Activated CD8-positive, alpha-beta memory T cell treated with anti-CD3 and anti-CD28 coated beads for 48 hours (primary cell): Measurements from ENCODE around the gene CFAP47.
"Not testable (repeated sequence)": the region's sequence is repeated elsewhere in the genome, so short reads cannot be mapped to it uniquely, and the experiment has no call there.

Experiments
- DNase-seq, 3 experiments: peaks; one replicate each; pipeline ENCODE4 v3.0.0-alpha.2; 2020; ENCODE audit warnings: low read depth in 2 of 3, low spot score in 2 of 3

CFAP47 gene

DNA sequence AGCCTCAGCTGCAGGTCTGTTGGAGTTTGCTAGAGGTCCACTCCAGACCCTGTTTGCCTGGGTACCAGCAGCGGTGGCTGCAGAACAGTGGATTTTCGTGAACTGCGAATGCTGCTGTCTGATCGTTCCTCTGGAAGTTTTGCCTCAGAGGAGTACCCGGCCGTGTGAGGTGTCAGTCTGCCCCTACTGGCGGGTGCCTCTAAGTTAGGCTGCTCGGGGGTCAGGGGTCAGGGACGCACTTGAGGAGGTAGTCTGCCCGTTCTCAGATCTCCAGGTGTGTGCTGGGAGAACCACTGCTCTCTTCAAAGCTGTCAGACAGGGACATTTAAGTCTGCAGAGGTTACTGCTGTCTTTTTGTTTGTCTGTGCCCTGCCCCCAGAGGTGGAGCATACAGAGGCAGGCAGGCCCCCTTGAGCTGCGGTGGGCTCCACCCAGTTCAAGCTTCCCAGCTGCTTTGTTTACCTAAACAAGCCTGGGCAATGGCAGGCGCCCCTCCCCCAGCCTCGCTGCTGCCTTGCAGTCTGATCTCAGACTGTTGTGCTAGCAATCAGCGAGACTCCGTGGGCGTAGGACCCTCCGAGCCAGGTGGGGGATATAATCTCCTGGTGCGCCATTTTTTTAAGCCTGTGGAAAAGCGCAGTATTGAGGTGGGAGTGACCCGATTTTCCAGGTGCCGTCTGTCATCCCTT, 315.4 kb downstream of the CFAP47 start:
- DNase-seq, result not testable (repeated sequence)

- no peak for DNase-seq
These were observed 321.9 kb downstream of the CFAP47 start for GRCh38 chrX:36241397-36241796.

GRCh38 chrX:36266155-36266554, 346.6 kb downstream of the CFAP47 start:
- DNase-seq, result no peak

DNA sequence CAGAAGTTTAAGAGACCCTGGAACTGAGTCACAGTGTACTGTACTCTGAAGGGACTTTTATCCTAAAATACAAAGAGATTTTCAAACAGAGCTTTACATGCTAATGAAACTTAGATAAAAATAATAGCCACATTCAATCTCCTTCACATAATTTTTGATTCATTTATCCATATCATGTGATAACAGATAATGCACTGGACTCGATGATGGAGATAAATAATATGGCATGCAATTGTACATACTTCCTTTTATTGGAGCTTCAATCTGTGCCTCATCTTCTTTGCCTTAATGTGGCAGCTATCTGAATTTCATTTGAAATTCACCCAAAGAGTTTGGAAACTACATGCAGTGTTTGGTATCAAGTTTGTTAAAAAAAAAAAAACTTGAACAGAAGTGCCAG, 390.6 kb downstream of the CFAP47 start:
- DNase-seq, result no peak

GRCh38 chrX:36314303-36314702, 394.8 kb downstream of the CFAP47 start:
- DNase-seq, result no peak

DNA sequence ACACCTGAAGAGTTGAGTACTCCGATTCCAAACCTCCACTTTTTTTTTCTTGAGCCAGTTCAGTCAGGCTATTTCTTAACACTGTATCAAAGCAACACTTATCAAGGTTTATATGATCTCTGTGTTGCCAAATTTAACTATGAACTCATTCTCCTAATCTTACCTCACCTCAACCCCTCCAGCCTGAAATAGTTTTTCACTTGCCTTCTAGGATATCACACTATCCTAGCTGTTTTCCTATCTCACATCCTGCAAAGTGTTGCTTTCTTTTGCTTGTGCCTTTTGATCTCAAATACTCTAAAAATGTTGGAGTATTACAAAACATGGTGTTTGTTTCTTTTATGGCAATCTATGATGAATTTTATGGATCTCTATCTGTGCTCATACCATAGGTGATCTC, 415.0 kb downstream of the CFAP47 start:
- no peak for DNase-seq

- DNase-seq, result no peak
These were observed 417.2 kb downstream of the CFAP47 start for GRCh38 chrX:36336751-36337150.

DNA sequence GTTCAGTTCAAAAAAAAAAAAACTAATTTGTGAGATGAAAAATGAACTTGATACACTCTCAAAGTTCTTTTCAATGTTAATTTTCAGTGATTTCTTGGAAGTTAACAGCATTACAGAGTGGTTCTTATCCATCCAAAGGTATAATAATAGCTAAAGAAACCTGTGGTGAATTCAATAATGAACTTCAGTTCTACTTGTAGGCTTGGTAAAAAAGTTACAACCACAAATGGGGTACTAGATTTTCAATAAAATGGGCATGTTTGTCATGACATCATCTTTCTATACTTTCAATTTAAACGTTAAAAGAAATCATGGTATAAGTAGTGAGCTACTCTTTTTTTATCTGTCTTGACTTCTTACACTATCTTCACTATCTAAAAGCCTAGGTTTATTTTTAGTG, 424.8 kb downstream of the CFAP47 start:
- no peak for DNase-seq

DNA sequence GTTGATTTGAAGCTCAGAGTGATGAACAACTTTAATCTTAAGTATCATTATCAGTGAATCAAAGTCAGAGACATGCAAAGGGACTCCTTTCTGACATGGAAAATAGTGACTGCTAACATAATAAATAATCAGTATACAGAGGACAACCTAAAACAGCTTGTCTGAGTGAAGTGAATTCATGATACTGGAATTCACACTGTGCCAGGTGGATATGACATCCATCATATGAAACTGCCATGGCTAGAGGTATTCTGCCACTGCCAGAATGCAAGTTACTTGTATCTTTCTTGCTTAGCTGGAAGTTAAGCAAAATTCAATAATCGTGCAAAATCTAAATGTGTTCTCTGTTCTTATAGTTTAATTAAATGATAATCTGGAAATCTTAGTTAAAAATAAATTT, 429.0 kb downstream of the CFAP47 start:
- DNase-seq, result no peak

- no peak for DNase-seq
These were observed 438.3 kb downstream of the CFAP47 start for GRCh38 chrX:36357855-36358254.

- DNase-seq, result no peak
These were observed 444.7 kb downstream of the CFAP47 start for GRCh38 chrX:36364262-36364661.

DNA sequence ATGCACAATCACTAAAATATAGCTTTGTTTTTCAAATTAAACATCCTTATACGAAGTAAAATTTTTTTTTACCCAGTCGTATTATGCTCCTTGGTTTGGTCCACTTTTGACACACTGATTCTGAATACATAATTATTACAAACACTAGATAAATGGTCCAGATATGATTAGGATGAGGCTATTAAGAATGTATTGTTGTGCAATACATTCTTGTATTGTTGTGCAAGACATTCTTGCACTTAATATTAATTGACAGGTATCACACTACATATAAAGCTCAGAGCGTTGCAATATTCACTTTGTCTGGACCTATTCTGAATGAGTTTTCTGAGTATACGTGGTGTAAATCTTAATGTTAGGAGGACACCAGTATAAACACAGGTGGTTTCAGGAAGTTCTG, 464.0 kb downstream of the CFAP47 start:
- no peak for DNase-seq

DNA sequence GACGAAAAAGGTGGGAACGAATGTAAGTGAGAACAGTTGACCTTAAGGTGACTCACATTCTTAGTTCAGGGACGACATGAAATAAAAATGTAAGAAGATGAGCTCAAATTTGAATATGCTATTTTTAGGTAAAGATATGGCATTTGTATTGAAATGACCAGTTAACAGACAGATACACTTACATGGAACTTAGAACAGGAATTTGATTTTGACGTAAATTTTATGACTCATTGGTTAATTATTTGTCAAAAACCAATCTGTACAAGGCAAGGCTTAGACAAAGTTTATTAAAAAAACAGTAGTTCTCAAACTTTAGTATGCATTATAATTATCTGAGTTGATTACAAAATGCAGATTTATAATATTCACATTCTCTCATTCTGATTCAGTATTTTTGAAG, 469.4 kb downstream of the CFAP47 start:
- DNase-seq, result no peak

- DNase-seq, result no peak
These were observed 482.2 kb downstream of the CFAP47 start for GRCh38 chrX:36401774-36402173.

DNA sequence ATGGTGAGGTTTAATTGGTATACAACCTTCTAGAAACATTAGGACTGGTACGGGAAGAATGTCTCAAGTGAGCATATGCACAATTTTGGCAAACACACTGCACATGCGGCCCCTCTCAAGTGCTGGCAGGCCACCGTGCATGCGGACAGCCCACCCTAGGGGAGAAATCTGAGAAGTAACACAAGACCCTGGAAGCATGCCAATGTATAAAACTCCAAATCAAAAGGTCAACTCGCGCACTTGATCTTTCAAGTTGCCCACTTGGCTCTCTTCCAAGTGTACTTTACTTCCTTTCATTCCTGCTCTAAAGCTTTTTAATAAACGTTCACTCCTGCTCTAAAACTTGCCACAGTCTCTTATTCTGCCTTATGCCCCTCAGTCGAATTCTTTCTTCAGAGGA, 488.3 kb downstream of the CFAP47 start:
- DNase-seq, result no peak

GRCh38 chrX:36414056-36414455, 494.5 kb downstream of the CFAP47 start:
- DNase-seq, result no peak

- no peak for DNase-seq
These were observed 502.8 kb downstream of the CFAP47 start for GRCh38 chrX:36422368-36422767.

DNA sequence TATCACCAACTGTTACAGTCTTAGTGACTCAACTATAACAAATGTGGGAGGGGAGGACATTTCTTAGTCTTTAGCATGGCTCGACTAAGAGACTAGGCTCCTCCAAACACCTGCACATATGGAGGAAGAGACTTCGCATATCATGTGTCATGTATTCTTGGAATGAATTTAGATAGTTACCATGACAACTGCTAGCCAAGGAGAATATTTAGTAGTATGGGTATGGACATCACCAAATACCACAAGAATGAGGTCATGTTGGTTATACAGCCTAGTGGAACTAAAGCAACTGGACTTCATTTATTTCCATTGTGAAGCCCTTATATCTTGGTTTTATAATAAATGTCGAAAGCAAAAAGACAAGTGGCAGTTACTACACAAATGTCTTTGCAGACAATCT, 512.3 kb downstream of the CFAP47 start:
- DNase-seq, result no peak

DNA sequence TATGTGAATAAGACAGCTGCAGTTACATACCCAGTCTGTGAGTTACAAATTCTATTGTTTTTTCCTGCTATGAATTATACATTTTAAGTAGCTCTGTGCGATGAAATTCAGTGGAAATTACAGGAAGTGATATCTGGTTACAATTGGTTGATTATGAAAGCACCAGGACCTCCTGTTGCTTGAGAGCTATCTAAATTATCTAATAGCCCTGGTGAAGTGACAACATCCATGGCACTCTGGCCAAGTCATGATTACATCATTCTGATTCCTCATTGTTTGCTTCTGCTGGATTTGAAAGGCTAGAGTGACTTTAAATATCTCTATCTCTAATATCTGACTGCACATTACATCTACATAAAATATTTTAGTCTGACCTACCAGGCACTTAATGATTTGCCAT, 515.0 kb downstream of the CFAP47 start:
- no peak for DNase-seq
